ENCODE data around the gene BCL11B.

GRCh38 chr14:99141236-99141635 is 130.8 kb downstream of the BCL11B start:
- TF ChIP-seq CTCF (IDR thresholded peaks at IDR 0.05; ENCODE audit: low read length) (no peak), EZH2 (IDR thresholded peaks at IDR 0.05; ENCODE audit: borderline replicate concordance, low read length) (no peak)
